ENCODE data around the gene OR52E6.

GRCh38 chr11:5881756-5882155 lies 40.1 kb upstream of the OR52E6 start:
- TF ChIP-seq, protein P1, sequence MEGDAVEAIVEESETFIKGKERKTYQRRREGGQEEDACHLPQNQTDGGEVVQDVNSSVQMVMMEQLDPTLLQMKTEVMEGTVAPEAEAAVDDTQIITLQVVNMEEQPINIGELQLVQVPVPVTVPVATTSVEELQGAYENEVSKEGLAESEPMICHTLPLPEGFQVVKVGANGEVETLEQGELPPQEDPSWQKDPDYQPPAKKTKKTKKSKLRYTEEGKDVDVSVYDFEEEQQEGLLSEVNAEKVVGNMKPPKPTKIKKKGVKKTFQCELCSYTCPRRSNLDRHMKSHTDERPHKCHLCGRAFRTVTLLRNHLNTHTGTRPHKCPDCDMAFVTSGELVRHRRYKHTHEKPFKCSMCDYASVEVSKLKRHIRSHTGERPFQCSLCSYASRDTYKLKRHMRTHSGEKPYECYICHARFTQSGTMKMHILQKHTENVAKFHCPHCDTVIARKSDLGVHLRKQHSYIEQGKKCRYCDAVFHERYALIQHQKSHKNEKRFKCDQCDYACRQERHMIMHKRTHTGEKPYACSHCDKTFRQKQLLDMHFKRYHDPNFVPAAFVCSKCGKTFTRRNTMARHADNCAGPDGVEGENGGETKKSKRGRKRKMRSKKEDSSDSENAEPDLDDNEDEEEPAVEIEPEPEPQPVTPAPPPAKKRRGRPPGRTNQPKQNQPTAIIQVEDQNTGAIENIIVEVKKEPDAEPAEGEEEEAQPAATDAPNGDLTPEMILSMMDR (IDR thresholded peaks at IDR 0.05) = no peak
- TF ChIP-seq ZFX (IDR thresholded peaks at IDR 0.05; ENCODE audit: borderline replicate concordance) = no peak

Measured in 22Rv1 (cell line).